GM21526 (cell line): ENCODE results near the gene MARCOL.
A peak's percentile ranks its signal among the peaks of the same experiment; 100 is the strongest.
"Not testable (repeated sequence)": the region's sequence is repeated elsewhere in the genome, so short reads cannot be mapped to it uniquely, and the experiment has no call there.

ENCODE experiments used
- ATAC-seq: cut with Tn5 transposase; IDR thresholded peaks from one replicate; pipeline ENCODE4 v1.9.1; 2021; ENCODE audit warnings: moderate library complexity; ENCODE audit not compliant: unreplicated experiment, low FRiP score

Gene MARCOL

GRCh38 chr5:148261221-148261620 lies 22.9 kb downstream of the MARCOL start:
- ATAC-seq, result no peak

GRCh38 chr5:148267962-148268361 lies 29.6 kb downstream of the MARCOL start:
- no peak for ATAC-seq

- ATAC-seq, result no peak
Measured at GRCh38 chr5:148268566-148268965, 30.2 kb downstream of the MARCOL start, which contains the start of gene SPINK13. Gene SPINK13 (plus strand): TSS chr5:148268794. CDS start chr5:148270073, 1,279 bp downstream.

- not testable (repeated sequence) for ATAC-seq
Measured at GRCh38 chr5:148275129-148275528, 36.8 kb downstream of the MARCOL start.

- ATAC-seq, result not testable (repeated sequence)
Measured at GRCh38 chr5:148280893-148281292, 42.6 kb downstream of the MARCOL start.

- ATAC-seq, result not testable (repeated sequence)
Measured at GRCh38 chr5:148281336-148281735, 43.0 kb downstream of the MARCOL start.

GRCh38 chr5:148290271-148291195 lies 52.2 kb downstream of the MARCOL start:
- ATAC-seq, result peak; percentile 53
